NCI-H187 treated with DMSO at 0.1 percent for 48 hours (cell line): ENCODE data around the gene LRP5.

Experiments used
- DNase-seq: peaks from one replicate; lab custom pipeline; 2025; lab: John Stamatoyannopoulos, UW

Gene LRP5

DNA sequence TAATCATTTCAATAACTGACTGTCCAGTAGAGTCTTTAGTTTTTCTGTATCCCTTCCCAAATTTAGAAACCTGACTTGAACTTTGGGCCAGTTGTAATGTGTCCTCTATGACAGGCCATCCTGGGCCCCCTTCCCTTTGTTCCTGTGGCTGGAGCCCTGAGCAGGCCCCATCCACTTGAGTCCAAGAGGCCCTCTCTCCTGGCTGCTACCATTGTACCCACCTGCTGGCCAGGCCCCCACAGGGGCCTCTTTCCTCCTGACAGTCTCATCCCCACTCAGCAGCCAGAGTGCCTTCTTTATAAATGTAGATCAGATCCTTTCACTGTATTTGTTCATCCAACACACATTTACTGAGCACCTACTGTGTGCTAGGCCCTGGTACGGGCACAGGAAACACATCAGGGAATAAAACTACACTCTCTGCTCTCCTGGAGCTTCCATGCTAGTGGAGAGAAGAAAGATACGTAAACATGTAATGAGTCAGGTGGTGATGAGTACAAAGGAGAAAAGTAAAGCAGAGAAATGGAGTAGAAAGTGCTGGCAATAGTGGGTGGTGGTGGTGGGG, 2.7 kb upstream of the LRP5 start:
- no peak for DNase-seq

DNA sequence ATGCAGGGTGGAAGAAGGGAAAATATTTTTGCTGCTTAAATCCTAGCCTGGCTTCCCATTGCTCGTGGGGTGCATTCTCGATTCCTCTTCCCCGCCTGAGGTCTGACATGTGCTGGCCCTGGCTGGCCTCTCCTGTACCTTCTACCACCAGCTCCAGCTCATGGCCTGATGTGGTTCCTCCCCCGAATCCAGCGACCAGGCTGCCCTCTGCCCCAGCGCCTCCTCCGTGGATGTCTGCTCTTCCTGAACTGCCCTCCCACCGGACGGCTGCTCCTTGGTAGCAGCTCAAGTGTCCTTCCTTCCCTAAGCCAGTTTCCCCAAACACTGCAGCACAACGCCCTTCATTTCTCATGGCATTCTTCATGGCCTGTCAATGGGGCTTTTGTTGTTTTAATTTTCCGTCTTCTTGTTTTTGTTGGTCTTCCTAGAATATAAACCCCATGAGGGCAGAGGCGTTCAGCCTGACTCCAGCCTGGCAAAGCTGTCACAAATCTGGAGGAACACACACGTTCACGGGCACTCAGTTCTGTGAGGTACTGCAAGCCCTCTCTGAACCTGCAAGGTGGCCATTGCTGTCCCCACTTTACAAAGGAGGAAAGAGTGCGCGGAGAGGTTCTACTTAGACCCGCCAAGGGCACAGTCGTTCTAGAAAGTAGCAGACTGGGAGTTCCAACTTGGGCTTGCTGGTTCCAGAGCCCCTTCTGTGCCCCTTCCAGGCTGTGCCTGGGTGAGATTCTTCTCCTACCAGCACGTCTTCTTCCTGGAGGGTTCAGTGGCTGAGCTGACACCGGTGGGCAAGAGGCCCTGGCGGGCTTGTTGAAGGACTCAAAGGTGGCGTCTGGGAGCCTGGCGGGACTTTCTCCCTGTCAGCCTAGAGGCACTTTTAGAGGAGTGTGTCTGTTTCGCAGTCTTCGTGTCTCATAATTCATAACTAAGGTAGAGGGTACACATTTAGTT, 953 bp upstream of the LRP5 start:
- no peak for DNase-seq

DNA sequence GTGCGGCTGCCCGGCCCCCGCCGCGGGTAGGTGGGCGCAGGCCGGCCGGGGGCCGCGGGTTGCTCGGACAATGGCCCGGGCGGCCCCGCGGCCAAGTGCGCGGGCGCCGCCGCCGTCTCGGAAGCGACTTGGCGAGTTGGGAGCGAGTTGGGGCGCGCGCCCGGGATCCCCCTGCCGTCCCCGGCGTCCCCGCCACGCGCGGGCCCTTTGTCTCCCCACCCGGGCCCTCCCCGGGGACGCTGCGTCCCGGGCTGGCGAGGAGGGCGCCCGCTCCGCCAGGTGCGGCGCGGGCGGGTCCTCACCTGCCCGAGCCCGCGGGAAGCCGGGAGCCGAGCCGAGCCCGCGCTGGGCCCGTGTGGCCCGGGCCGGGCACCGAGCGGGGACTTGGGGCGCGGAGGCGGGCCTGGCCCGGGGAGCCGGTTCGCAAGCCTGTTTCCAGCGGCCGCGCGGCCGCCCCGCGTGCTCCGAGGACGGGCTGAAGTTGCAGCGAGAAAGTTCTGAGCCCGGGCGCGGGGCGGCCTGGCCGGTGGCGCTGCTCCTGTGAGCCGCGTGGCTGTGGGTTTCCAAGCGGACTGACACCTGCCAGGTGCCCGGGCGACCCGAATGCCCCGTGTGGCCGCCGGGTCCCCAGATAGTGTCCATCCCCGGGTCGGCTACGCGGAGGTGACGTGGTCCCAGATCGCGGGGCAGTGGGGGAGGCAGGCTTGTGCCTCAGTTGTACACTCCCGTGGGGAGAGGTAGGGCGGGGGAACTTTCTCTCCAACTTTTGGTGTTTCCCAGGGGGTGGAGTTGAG, 586 bp downstream of the LRP5 start:
- DNase-seq = no peak

- no peak for DNase-seq
These were observed 1.3 kb downstream of the LRP5 start for GRCh38 chr11:68313574-68314202.

DNA sequence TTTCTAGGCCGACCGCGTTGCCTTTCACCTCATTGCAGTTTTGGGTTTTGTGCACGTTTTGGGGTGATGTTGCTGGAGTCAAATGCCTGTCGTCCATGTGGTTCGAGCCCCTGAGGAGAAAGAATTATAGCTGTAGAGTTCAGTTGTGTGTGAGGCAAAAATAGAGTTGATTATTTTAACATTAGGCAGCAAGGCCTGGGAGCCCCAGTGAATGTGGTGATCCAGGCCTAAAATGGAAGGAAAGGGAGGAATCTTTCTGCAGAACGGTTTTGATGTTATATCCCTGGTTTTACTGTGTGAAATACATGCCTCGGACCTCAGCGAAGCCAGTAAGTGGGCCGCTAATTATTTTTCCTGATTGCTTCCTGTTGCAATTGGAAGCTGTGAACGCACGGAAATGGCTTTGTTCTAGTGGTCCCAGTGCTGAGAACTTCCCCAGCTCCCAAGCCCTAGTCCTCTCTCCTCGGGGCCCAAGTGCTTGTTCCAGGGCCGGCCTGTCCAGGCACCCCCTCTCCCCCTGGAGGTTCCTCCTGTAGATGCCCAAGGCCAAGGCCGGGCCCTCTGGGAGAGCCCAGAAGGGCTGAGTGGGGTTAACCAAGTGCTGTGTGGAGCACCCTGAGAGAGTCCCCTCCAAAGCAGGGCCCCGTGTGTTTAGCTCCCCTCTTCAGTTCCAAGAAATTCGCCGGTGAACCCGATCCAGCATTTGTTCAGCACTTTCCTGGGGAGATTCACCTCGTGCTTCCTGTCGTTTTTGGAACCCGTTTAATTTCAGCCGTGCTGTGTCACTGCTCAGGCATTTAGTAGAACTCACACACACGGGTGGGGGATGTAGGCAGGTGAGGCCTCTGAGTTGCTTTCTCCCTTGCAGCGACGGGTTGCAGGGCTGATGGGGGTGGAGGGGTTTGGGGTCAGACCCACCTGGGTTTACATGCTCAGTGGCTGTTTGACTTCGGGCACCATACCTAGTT, 2.1 kb downstream of the LRP5 start:
- no peak for DNase-seq

GRCh38 chr11:68315171-68315920, 3.0 kb downstream of the LRP5 start:
- no peak for DNase-seq

GRCh38 chr11:68317147-68317785, 4.9 kb downstream of the LRP5 start:
- no peak for DNase-seq

- no peak for DNase-seq
These were observed 9.1 kb downstream of the LRP5 start for GRCh38 chr11:68321293-68322051.

GRCh38 chr11:68322052-68322430, 9.7 kb downstream of the LRP5 start:
- DNase-seq = no peak

GRCh38 chr11:68324241-68324640, 11.8 kb downstream of the LRP5 start:
- DNase-seq = no peak

GRCh38 chr11:68324695-68325094, 12.3 kb downstream of the LRP5 start:
- DNase-seq = no peak

DNA sequence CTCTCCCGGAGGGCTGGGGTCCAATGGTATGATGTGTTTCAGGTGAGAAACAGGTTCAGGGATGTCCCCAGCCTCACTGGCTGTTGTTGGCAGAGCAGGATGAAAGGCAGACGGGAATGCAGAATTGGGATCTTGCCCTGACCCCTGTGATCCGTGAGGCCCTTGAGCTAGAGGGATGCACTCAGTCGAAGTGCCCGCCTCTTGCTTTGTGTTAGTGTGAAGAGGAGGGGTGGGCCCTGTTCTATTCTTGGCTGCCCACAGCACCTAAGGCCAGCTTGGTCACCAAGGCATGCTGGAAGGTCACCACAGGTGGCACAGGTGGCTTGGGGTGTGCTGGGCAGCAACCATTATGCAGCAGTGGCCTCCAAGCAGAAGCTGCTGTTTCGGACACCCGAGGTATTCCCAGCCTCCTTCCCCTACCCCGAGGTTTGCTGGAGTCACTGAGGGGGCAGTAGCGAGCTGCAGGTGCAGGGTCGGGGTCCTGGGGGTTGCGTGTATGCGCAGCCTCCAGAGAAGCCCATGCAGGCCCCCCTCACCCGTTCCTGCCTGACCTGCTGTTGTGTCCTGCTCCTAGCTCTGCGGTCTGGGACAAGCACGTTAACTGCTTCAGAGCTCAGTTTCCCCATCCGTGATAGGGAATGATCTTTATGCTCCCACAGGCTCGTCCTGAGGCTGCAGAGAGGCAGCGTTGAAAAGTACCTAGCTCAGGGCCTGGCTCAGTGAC, 13.0 kb downstream of the LRP5 start:
- no peak for DNase-seq

GRCh38 chr11:68325907-68326220, 13.5 kb downstream of the LRP5 start:
- DNase-seq = no peak

GRCh38 chr11:68326334-68327215, 14.2 kb downstream of the LRP5 start:
- no peak for DNase-seq

DNA sequence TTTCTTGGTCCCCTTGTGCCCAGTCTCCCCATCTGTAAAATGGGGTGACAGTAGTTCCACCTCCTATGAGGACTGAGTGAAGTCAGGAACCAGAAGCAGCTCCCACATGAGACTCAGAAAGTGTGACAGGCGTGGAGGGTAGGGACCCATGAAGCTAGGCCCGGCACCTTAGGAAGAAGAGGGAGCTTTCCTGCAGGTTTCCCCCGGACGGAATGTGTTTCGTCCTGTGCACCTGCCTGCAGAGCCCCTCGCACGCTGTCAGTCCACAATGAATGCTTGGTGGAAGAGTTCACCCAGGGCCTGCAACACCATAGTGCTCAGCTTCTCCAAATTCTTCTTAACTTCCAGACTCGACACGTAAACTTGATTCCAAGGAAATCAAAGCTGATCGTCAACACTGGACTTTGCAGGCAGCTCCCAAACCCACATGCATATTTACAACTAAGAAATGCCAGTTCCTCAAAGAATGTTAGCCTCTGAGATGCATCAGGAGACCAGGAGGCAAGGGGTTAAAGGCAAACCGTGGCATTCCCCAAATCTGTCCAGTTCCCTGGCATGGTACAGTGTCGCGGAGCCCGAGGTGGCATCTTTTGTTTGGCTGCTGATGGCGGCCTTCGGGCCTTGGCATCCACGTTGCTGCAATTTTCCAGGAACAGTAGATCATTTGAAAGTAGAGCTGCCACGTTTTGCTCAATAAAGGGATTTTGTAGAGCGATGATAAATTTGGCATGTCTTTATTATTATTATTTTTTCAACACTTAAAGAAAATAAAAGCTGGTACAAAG, 15.4 kb downstream of the LRP5 start:
- DNase-seq = no peak

- no peak for DNase-seq
These were observed 16.1 kb downstream of the LRP5 start for GRCh38 chr11:68328374-68329091.
